H1 (cell line): Measurements from ENCODE around the gene PLEKHA4. TPM values are rescaled to one million over a fixed set of nuclear protein-coding genes. Genes with fewer than 3 reads are reported as not detected.

Experiments used
- CTCF ChIA-PET: fragments of 300-600 bp; sonication (Branson Sonifier 250); formaldehyde crosslinking; loops from one replicate; lab custom pipeline; 2021; ENCODE audit not compliant: partially characterized antibody; lab: Charles Lee
- POLR2A ChIA-PET: fragments of 300-600 bp; sonication (Branson Sonifier 250); formaldehyde crosslinking; loops from one replicate; lab custom pipeline; 2021; ENCODE audit warnings: inconsistent platforms; ENCODE audit not compliant: partially characterized antibody; lab: Charles Lee
- DNase-seq, 2 experiments: peaks; one replicate each; pipeline versions ENCODE4 v3.0.0 to v3.0.0-alpha.2; 2010 to 2022; ENCODE audit warnings: low spot score in 2 of 2, low read depth in 1 of 2, mixed read lengths in 1 of 2
- FAIRE-seq: peaks from 2 replicates; lab custom pipeline; 2011; peaks lifted over from hg19 to GRCh38; lab: Jason Lieb, UNC
- H2AFZ ChIP-seq: 2 replicates; pipeline ENCODE4 v1.8.1; 2012; ENCODE audit warnings: low read length, inconsistent platforms
- H2AK5ac ChIP-seq: 2 replicates; pipeline ENCODE4 v1.6.1; 2013; ENCODE audit warnings: low read depth, low read length
- H2BK120ac ChIP-seq: replicated peaks from 2 replicates; pipeline ENCODE3; 2013; ENCODE audit warnings: low read depth, low read length, inconsistent platforms
- H2BK12ac ChIP-seq: 2 replicates; pipeline ENCODE4 v1.6.1; 2013; ENCODE audit warnings: low read depth, low read length
- H2BK15ac ChIP-seq: 2 replicates; pipeline ENCODE4 v1.6.1; 2013; ENCODE audit warnings: low read length
- H2BK20ac ChIP-seq: 2 replicates; pipeline ENCODE4 v1.6.1; 2013; ENCODE audit warnings: low read length
- H2BK5ac ChIP-seq: 2 replicates; pipeline ENCODE4 v1.6.1; 2013; ENCODE audit warnings: low read depth, low read length
- H3K14ac ChIP-seq: 2 replicates; pipeline ENCODE4 v1.6.1; 2013; ENCODE audit warnings: inconsistent platforms; ENCODE audit not compliant: insufficient read length
- H3K18ac ChIP-seq: 2 replicates; pipeline ENCODE4 v1.6.1; 2013; ENCODE audit warnings: low read length; ENCODE audit errors: extremely low read depth
- H3K23ac ChIP-seq: 2 replicates; pipeline ENCODE4 v1.6.1; 2013; ENCODE audit warnings: inconsistent platforms; ENCODE audit not compliant: insufficient read length
- H3K23me2 ChIP-seq: 2 replicates; pipeline ENCODE4 v1.6.1; 2013; ENCODE audit warnings: low read depth, low read length
- H3K27ac ChIP-seq: 2 replicates; pipeline ENCODE4 v1.6.1; 2011; ENCODE audit warnings: low read depth, low read length, inconsistent platforms
- H3K27me3 ChIP-seq, 4 experiments: replicated peaks in 1 of 4; 1 replicate in 1 of 4; 2 replicates in 3 of 4; pipeline versions ENCODE4 v1.6.1 to v1.8.1; 2011 to 2013; ENCODE audit warnings: low read length in 3 of 4, mild to moderate bottlenecking in 3 of 4, inconsistent platforms in 2 of 4, mixed read lengths in 2 of 4, moderate library complexity in 1 of 4; ENCODE audit not compliant: control insufficient read depth in 3 of 4, insufficient read depth in 3 of 4; ENCODE audit errors: extremely low read depth in 1 of 4
- H3K36me3 ChIP-seq, 4 experiments: 2 replicates each; pipeline versions ENCODE4 v1.6.1 to v1.8.1; 2011 to 2013; ENCODE audit warnings: mild to moderate bottlenecking in 4 of 4, low read length in 3 of 4, moderate library complexity in 2 of 4, control low read depth in 1 of 4, inconsistent platforms in 1 of 4; ENCODE audit not compliant: insufficient read depth in 4 of 4, control insufficient read depth in 2 of 4
- H3K4ac ChIP-seq: replicated peaks from 2 replicates; pipeline ENCODE3; 2013; ENCODE audit warnings: low read length, low read depth, mixed read lengths, inconsistent platforms; ENCODE audit not compliant: insufficient read length
- H3K4me1 ChIP-seq, 4 experiments: replicated peaks in 1 of 4; 1 replicate in 1 of 4; 2 replicates in 3 of 4; pipeline versions ENCODE4 v1.6.1 to v1.8.1; 2011 to 2013; ENCODE audit warnings: low read length in 3 of 4, inconsistent platforms in 2 of 4, mixed read lengths in 1 of 4; ENCODE audit not compliant: insufficient read depth in 4 of 4, control insufficient read depth in 3 of 4
- H3K4me2 ChIP-seq, 2 experiments: 2 replicates each; pipeline versions ENCODE4 v1.6.1 to v1.8.1; 2011 to 2013; ENCODE audit warnings: low read depth in 2 of 2, low read length in 2 of 2, control low read depth in 1 of 2, inconsistent platforms in 1 of 2, mild to moderate bottlenecking in 1 of 2; ENCODE audit not compliant: insufficient read depth in 1 of 2
- H3K4me3 ChIP-seq, 4 experiments: fragments of 200-600, 300-600 bp in 1 of 4; sonication (generic), shearing (Covaris generic), sonication (Bioruptor Twin) in 1 of 4; 2 replicates each; pipeline versions ENCODE4 v1.5.1 to v1.8.1; 2011 to 2016; ENCODE audit warnings: low read length in 4 of 4, low read depth in 3 of 4, control low read depth in 2 of 4, inconsistent platforms in 2 of 4, mild to moderate bottlenecking in 2 of 4, mixed read lengths in 1 of 4, moderate library complexity in 1 of 4; ENCODE audit not compliant: insufficient read depth in 2 of 4; ENCODE audit errors: extremely low read depth in 1 of 4
- H3K56ac ChIP-seq: replicated peaks from 2 replicates; pipeline ENCODE3; 2013; ENCODE audit warnings: low read depth, mild to moderate bottlenecking, mixed read lengths, low read length, inconsistent platforms; ENCODE audit not compliant: insufficient read length
- H3K79me1 ChIP-seq: 2 replicates; pipeline ENCODE4 v1.6.1; 2013; ENCODE audit warnings: low read depth, low read length, control low read depth
- H3K79me2 ChIP-seq, 2 experiments: 2 replicates each; pipeline versions ENCODE4 v1.6.1 to v1.8.1; 2012 to 2013; ENCODE audit warnings: low read length in 2 of 2, mild to moderate bottlenecking in 2 of 2, inconsistent platforms in 1 of 2; ENCODE audit not compliant: insufficient read depth in 2 of 2, control insufficient read depth in 1 of 2
- H3K9ac ChIP-seq, 4 experiments: replicated peaks in 1 of 4; 1 replicate in 1 of 4; 2 replicates in 3 of 4; pipeline versions ENCODE4 v1.6.1 to v1.8.1; 2011 to 2013; ENCODE audit warnings: low read depth in 3 of 4, low read length in 3 of 4, control low read depth in 2 of 4, mild to moderate bottlenecking in 2 of 4, moderate library complexity in 2 of 4, inconsistent platforms in 1 of 4; ENCODE audit errors: extremely low read depth in 1 of 4
- H3K9me3 ChIP-seq, 2 experiments: 2 replicates each; pipeline versions ENCODE4 v1.6.1 to v1.8.1; 2012 to 2013; ENCODE audit warnings: mild to moderate bottlenecking in 2 of 2, moderate library complexity in 2 of 2, control low read depth in 1 of 2, inconsistent platforms in 1 of 2, low read depth in 1 of 2, low read length in 1 of 2, mixed read lengths in 1 of 2; ENCODE audit not compliant: insufficient read depth in 2 of 2
- H4K20me1 ChIP-seq, 2 experiments: replicated peaks in 1 of 2; 2 replicates each; pipeline versions ENCODE3 to v1.8.1; 2011 to 2013; ENCODE audit warnings: inconsistent platforms in 2 of 2, low read length in 2 of 2, mild to moderate bottlenecking in 1 of 2; ENCODE audit not compliant: insufficient read depth in 2 of 2, control insufficient read depth in 1 of 2
- H4K5ac ChIP-seq: 2 replicates; pipeline ENCODE4 v1.6.1; 2013; ENCODE audit warnings: low read length, low read depth, mixed read lengths, inconsistent platforms; ENCODE audit not compliant: insufficient read length
- H4K8ac ChIP-seq: 2 replicates; pipeline ENCODE4 v1.8.0; 2013; ENCODE audit warnings: mild to moderate bottlenecking, moderate library complexity, low read length, inconsistent platforms; ENCODE audit not compliant: insufficient read depth; ENCODE audit errors: extremely low read depth
- H4K91ac ChIP-seq: replicated peaks from 2 replicates; pipeline ENCODE3; 2013; ENCODE audit warnings: low read length, mixed read lengths, inconsistent platforms; ENCODE audit not compliant: insufficient read length
- GTF2F1 ChIP-seq: IDR thresholded peaks from 2 replicates; pipeline ENCODE4 v1.6.1; 2012; ENCODE audit warnings: low read depth, low read length, improper control_type of control experiment, borderline replicate concordance
- SP2 ChIP-seq: IDR thresholded peaks from 2 replicates; pipeline ENCODE4 v1.6.1; 2012; ENCODE audit warnings: mild to moderate bottlenecking, low read length, inconsistent platforms
- WGBS, 2 experiments: shearing (Covaris generic) in 1 of 2; methylation state at CpG; one replicate each; pipeline versions ENCODE4 v1.1.6 to v1.1.7; 2013 to 2015; ENCODE audit warnings: low lambda C conversion rate in 2 of 2, mixed read lengths in 2 of 2, inconsistent platforms in 1 of 2, low coverage in 1 of 2, missing lambda C conversion rate in 1 of 2; ENCODE audit not compliant: insufficient replicate concordance in 2 of 2, insufficient coverage in 1 of 2, insufficient read length in 1 of 2; ENCODE audit errors: extremely low coverage in 1 of 2, missing lambda C conversion rate in 1 of 2; 5-methylcytosine and 5-hydroxymethylcytosine counted together
- polyA plus RNA-seq, 7 experiments: library from polyadenylated mRNA; depleted of rRNA in 3 of 7; stranded (reverse) in 5 of 7; unstranded in 2 of 7; fragments of >200 nt in 5 of 7; fragments of 200-250 nt in 2 of 7; gene quantifications; 1 replicate in 5 of 7; 2 replicates in 1 of 7; 4 replicates in 1 of 7; pipeline versions ENCODE4 v1.2.1 to v1.2.3, GENCODE V29; 2011 to 2013; ENCODE audit warnings: missing spikeins in 2 of 7, mixed read lengths in 2 of 7
- total RNA-seq: library from RNA; stranded (reverse); fragmentation: NEBNext Ultra II Directional; extraction: Animal tissue kit (Norgen Biotek cat#: 25700); gene quantifications from 2 replicates; pipeline ENCODE4 v1.2.1, GENCODE V29; 2021

Gene PLEKHA4
- total and polyA plus RNA-seq, 2 of the 8 experiments (the other 6 are each of a cell fraction or from before 2014, with no cell fraction given) = 8.2 to 18.0 TPM

- H3K23ac ChIP-seq = no peak overlapping the region
- no peak overlapping the region for H2BK5ac ChIP-seq
- H3K79me2 ChIP-seq = no peaks in the 10 kb centered on the region; a peak in 1 of 4 replicates
- H3K9me3 ChIP-seq = no peaks in the 10 kb centered on the region
- no peak overlapping the region for H2AK5ac ChIP-seq
- H3K4me2 ChIP-seq = no peak overlapping the region
- H3K9ac ChIP-seq = no peak overlapping the region
- H3K79me1 ChIP-seq = no peaks in the 10 kb centered on the region
- no peak overlapping the region for H4K91ac ChIP-seq
- H3K27ac ChIP-seq = no peak overlapping the region
- H3K56ac ChIP-seq = no peak overlapping the region
- peaks cover 0 to 10% (median 2%) of the 10 kb centered on the region in 4 experiments; a peak in 3 of 8 replicates for H3K36me3 ChIP-seq
- H2BK20ac ChIP-seq = no peak overlapping the region
- peaks cover 0 to 14% of the 10 kb centered on the region in 2 experiments for H4K20me1 ChIP-seq
- DNase-seq (no peak), FAIRE-seq (no peak)
- no peak overlapping the region for H4K8ac ChIP-seq
- WGBS, 2 experiments = 86% methylated on average over 4 of the region's 9 CpGs; no CpG with 5 or more reads in 1 of the 2 experiments
- H3K4me1 ChIP-seq = peaks cover 0 to 3% (median under 1%) of the 10 kb centered on the region in 4 experiments; a peak in 4 of 7 replicates
- no peak overlapping the region for H4K5ac ChIP-seq
- no peak overlapping the region for H2BK120ac ChIP-seq
- H3K4ac ChIP-seq = no peak overlapping the region
- no peak overlapping the region for H3K18ac ChIP-seq
- TF ChIP-seq SP2 = no peak
- no peak for TF ChIP-seq GTF2F1
- no peak overlapping the region for H2AFZ ChIP-seq
- H2BK15ac ChIP-seq = no peak overlapping the region
- POLR2A ChIA-PET = interaction anchor here (0.8 to 2.2 kb wide), 4 partner anchors 9 to 23 kb away, joined by 3 to 5 read pairs (median 4); no protein-coding TSS in a partner anchor
- peaks cover 14% of the 10 kb centered on the region; the same call in 1 of the 2 replicates for H3K23me2 ChIP-seq
- CTCF ChIA-PET = interaction anchor here (0.8 to 13.8 kb wide), 6 partner anchors 10 to 25 kb away, joined by 3 to 285 read pairs (median 8); partner anchors contain the start of gene HSD17B14
- no peaks in the 10 kb centered on the region for H3K27me3 ChIP-seq
- H3K14ac ChIP-seq = no peak overlapping the region
- H3K4me3 ChIP-seq = no peak overlapping the region
- no peak overlapping the region for H2BK12ac ChIP-seq
Measured at GRCh38 chr19:48818234-48818820, 50.1 kb downstream of the PLEKHA4 start.
